RWPE2 (cell line): ENCODE results near the gene ZNF222.
A peak's percentile ranks its signal among the peaks of the same experiment; 100 is the strongest.

Experiments used
- ATAC-seq: fragments of 200-7000 bp; cut with Tn5 transposase; 3 replicates; pipeline ENCODE4 v1.9.1; 2021; ENCODE audit warnings: low read depth
- DNase-seq: peaks from one replicate; pipeline ENCODE4 v3.0.0-alpha.2; 2020; ENCODE audit warnings: low spot score
- H3K27ac ChIP-seq: fragments of 450-650 bp; 2 replicates; pipeline ENCODE4 v1.5.1; 2017; ENCODE audit warnings: mild to moderate bottlenecking; ENCODE audit not compliant: poor library complexity, severe bottlenecking
- H3K27me3 ChIP-seq: fragments of 250-450 bp; sonication (Bioruptor Pico); 2 replicates; pipeline ENCODE4 v1.5.1; 2021; ENCODE audit warnings: mild to moderate bottlenecking, moderate library complexity; ENCODE audit not compliant: insufficient read depth, poor library complexity, severe bottlenecking
- H3K36me3 ChIP-seq: fragments of 250-450 bp; sonication (Bioruptor Pico); 2 replicates; pipeline ENCODE4 v1.5.1; 2020; ENCODE audit warnings: low read depth, mild to moderate bottlenecking, moderate library complexity
- H3K4me1 ChIP-seq: fragments of 250-450 bp; sonication (Bioruptor Pico); 2 replicates; pipeline ENCODE4 v1.5.1; 2021; ENCODE audit warnings: mild to moderate bottlenecking, moderate library complexity; ENCODE audit not compliant: insufficient read depth, poor library complexity, severe bottlenecking
- H3K4me3 ChIP-seq: fragments of 250-450 bp; sonication (Bioruptor Pico); 2 replicates; pipeline ENCODE4 v1.5.1; 2021; ENCODE audit warnings: mild to moderate bottlenecking, moderate library complexity; ENCODE audit not compliant: severe bottlenecking
- H3K9me3 ChIP-seq: fragments of 250-450 bp; sonication (Bioruptor Pico); 2 replicates; pipeline ENCODE4 v1.5.1; 2021; ENCODE audit warnings: mild to moderate bottlenecking, moderate library complexity; ENCODE audit not compliant: severe bottlenecking
- CTCF ChIP-seq: fragments of 450-650 bp; IDR thresholded peaks from one replicate; pipeline ENCODE4 v1.5.1; 2017; ENCODE audit warnings: mild to moderate bottlenecking, moderate library complexity; ENCODE audit not compliant: poor library complexity, severe bottlenecking

ZNF222 gene

GRCh38 chr19:44003461-44004009 is 21.6 kb upstream of the ZNF222 start:
- Histone ChIP-seq H3K4me3 (peak overlapping the region; percentile 62), H3K27ac (peak overlapping the region; percentile 5), H3K27me3 (no peaks in the 10 kb centered on the region), H3K4me1 (no peaks in the 10 kb centered on the region), H3K36me3 (peaks cover 25% of the 10 kb centered on the region), H3K9me3 (peaks cover 5% of the 10 kb centered on the region)
- DNase-seq (no peak), ATAC-seq (peak; percentile 40)
- no peak for TF ChIP-seq CTCF

GRCh38 chr19:44005973-44006372 is 19.2 kb upstream of the ZNF222 start:
- TF ChIP-seq CTCF: no peak
- DNase-seq: no peak
- peaks cover 50% of the 10 kb centered on the region for H3K36me3 ChIP-seq

GRCh38 chr19:44007473-44007872 is 17.7 kb upstream of the ZNF222 start:
- Histone ChIP-seq H3K4me1 (no peaks in the 10 kb centered on the region), H3K4me3 (no peak overlapping the region), H3K36me3 (peaks cover 64% of the 10 kb centered on the region), H3K9me3 (peaks cover 22% of the 10 kb centered on the region), H3K27ac (no peak overlapping the region), H3K27me3 (no peaks in the 10 kb centered on the region)
- ATAC-seq (no peak), DNase-seq (no peak)
- no peak for TF ChIP-seq CTCF

More at GRCh38 chr19:44005973-44006372, 19.2 kb upstream of the ZNF222 start:
- Histone ChIP-seq H3K4me3 (no peak overlapping the region), H3K4me1 (no peaks in the 10 kb centered on the region), H3K27me3 (no peaks in the 10 kb centered on the region), H3K27ac (no peak overlapping the region), H3K9me3 (peaks cover 19% of the 10 kb centered on the region)
- ATAC-seq: no peak

GRCh38 chr19:44010468-44010867 is 14.7 kb upstream of the ZNF222 start:
- H3K27me3 ChIP-seq: no peaks in the 10 kb centered on the region
- no peak overlapping the region for H3K4me3 ChIP-seq
- H3K27ac ChIP-seq: no peak overlapping the region
- H3K9me3 ChIP-seq: peaks cover 22% of the 10 kb centered on the region
- H3K36me3 ChIP-seq: peaks cover 64% of the 10 kb centered on the region
- no peaks in the 10 kb centered on the region for H3K4me1 ChIP-seq
- ATAC-seq (no peak), DNase-seq (no peak)
- TF ChIP-seq CTCF: no peak

- no peaks in the 10 kb centered on the region for H3K9me3 ChIP-seq
- no peak for TF ChIP-seq CTCF
Measured at GRCh38 chr19:44019498-44019897, 5.7 kb upstream of the ZNF222 start.

More at GRCh38 chr19:44019498-44019897, 5.7 kb upstream of the ZNF222 start:
- no peak overlapping the region for H3K27ac ChIP-seq
- no peaks in the 10 kb centered on the region for H3K36me3 ChIP-seq
- ATAC-seq (no peak), DNase-seq (no peak)
- H3K27me3 ChIP-seq: no peaks in the 10 kb centered on the region
- no peak overlapping the region for H3K4me3 ChIP-seq
- H3K4me1 ChIP-seq: no peaks in the 10 kb centered on the region
